SHP77 (cell line): ENCODE measurements around the gene SLC25A43.
"Not testable (repeated sequence)": the region's sequence is repeated elsewhere in the genome, so short reads cannot be mapped to it uniquely, and the experiment has no call there.

Source experiments
- DNase-seq, 2 experiments: peaks; one replicate each; lab custom pipeline; 2025; lab: John Stamatoyannopoulos, UW

The SLC25A43 gene

DNA sequence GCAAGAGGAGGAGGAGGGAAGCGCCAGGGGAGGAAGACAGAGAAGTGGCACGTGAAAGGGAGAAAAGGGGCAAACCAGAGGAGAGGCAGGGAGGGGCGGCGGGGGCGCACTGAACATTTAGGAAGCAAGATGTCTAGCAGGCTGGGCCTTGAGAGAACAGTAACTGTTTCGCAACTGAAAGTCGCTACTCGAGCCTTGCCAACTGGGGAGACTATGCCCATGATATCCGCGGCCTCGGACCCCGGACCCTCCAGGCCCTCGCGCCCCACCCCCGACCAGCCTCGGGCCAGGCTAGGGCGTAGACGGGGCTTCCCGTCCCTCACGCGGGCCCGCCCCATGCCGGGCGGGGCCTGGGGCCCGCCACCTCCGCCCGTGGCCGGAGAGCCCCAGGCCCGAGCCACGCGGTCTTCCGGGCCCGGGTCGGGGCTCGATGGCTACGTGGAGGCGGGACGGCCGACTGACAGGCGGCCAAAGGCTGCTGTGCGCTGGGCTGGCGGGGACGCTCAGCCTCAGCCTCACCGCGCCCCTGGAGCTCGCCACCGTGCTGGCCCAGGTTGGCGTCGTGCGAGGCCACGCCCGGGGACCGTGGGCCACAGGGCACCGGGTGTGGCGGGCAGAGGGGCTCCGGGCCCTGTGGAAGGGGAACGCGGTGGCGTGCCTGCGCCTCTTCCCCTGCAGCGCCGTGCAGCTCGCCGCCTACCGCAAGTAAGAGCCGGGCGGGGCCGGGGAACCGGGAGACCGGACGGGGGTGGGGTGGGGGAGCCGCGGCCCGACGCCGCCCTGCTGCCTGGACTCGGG, at the start of gene SLC25A43:
Gene SLC25A43 (plus strand): TSS at position 363 of the 798 bp plus-strand sequence. CDS start 68 bp downstream, at position 431.
- no peak for DNase-seq

DNA sequence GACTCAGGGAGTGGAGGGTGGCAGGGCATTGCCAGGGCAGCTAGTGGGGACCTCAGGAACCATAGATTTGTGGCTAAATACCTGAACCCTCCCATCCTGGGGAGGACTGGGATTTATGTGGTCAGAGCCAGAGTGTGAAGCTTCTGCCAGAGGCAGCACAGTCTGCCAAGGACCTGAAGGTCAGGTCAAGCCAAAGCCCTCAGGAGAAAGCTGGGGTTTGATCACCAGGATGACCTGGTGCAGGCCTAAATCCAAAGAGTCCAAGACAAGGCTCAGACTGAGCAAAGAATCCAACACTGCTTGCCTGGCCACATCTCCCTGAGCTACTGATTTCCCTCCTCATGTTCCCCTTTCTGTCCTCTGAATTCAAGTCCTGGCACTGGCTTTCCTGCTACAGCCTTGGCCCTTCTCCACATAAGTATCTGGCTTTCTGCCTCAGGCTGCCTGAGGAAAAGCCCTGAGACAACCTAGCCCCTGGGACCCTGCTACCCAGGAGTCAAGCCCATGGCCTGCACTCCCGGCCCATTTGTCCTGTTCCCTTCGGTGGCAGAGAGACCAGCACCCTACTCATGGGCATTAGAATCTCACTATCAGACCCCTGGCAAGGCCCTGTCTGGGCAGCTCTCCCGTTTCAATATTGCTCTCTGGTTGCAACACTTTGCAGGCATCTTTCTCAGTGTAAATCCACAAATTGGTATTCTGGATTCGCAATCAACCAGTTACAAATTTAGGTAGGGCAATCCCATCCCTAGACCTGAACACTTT, 39.3 kb upstream of the SLC25A43 start:
- DNase-seq, result no peak

DNA sequence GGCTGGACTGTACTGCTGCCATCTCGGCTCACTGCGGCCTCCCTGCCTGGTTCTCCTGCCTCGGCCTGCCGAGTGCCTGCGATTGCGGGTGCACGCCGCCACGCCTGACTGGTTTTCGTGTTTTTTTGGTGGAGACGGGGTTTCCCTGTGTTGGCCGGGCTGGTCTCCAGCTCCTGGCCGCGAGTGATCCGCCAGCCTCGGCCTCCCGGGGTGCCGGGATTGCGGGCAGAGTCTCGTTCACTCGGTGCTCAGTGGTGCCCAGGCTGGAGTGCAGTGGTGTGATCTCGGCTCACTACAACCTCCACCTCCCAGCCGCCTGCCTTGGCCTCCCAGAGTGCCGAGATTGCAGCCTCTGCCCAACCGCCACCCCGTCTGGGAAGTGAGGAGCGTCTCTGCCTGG, 37.7 kb upstream of the SLC25A43 start:
- not testable (repeated sequence) for DNase-seq

DNA sequence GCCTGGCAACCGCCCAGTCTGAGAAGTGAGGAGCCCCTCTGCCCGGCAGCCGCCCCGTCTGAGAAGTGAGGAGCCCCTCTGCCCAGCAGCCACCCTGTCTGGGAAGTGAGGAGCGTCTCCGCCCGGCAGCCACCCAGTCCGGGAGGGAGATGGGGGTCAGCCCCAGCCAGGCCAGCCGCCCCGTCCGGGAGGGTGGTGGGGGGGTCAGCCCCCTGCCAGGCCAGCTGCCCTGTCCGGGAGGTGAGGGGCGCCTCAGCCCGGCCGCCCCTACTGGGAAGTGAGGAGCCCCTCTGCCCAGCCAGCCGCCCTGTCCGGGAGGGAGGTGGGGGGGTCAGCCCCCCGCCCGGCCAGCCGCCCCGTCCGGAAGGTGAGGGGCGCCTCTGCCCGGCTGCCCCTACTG, 37.1 kb upstream of the SLC25A43 start:
- not testable (repeated sequence) for DNase-seq

DNA sequence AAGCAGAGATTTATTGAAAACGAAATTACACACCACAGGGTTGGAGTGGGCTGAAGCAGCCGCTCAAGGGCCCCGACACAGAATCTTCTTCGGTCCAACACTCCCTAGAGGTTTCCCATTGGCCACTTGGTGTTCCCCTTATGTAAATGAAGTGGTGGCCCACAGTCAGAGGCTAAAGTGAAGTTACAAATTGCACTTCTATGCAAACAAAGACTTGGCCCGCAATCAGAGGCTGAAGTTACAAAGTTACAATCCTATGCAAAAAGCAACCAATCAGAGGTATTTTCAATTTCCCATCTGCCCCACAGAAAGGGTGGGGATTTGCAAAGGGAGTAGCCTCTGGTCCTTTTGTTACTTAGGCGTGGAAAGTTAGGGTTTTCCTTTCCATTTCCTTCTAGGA, 35.7 kb upstream of the SLC25A43 start:
- no peak for DNase-seq

DNA sequence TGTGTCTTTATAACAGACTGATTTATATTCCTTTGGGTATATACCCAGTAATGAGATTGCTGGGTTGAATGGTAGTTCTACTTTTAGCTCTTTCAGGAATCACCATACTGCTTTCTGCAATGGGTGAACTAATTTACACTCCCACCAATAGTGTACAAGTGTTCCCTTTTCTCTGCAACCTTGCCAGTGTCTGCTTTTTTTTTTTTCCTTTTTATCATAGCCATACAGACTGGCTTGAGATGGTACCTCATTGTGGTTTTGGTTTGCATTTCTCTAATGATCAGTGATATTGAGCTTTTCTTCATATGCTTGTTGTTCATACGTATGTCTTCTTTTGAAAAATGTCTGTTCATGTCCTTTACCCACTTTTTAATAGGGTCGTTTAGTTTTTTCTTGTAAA, 27.3 kb upstream of the SLC25A43 start:
- DNase-seq, result not testable (repeated sequence)

DNA sequence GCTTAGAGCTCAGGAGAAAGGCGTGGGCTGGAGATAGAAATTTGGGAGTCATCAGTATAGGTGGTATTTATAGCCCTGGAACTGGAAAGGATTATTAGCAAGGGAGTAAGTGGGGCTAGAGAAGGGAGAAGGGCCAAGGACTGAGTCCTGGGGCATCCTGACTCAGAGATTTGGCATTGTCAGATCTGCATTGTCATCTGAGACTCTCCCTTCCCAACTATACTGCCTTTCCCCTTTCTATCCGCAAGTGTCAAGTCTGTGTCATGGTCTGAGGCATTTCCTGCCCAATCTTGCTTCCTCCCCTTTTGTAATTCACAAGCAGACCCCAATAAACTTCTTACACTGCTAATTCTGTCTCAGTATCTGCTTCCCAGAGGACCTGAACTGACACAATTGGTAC, 24.4 kb upstream of the SLC25A43 start:
- no peak for DNase-seq

DNA sequence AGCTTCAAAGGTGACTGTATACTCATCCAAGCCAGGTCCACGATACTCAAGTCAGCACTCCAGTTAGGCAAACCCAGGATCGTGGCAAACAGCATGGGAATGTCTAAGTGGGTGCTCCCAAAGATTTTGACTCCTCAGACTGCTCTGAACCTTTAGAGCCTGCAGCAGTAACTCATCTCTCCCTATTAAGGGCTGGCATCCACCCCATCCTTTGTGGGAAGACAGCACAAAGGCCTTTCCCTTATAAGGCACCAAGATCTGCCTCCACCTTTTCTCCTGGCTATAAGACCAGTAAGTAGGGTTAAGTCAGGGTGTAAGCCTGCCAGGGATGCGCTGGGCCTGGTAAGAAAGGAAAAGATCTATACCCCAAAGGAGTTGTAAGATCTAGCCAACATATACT, 23.6 kb upstream of the SLC25A43 start:
- DNase-seq, result no peak

DNA sequence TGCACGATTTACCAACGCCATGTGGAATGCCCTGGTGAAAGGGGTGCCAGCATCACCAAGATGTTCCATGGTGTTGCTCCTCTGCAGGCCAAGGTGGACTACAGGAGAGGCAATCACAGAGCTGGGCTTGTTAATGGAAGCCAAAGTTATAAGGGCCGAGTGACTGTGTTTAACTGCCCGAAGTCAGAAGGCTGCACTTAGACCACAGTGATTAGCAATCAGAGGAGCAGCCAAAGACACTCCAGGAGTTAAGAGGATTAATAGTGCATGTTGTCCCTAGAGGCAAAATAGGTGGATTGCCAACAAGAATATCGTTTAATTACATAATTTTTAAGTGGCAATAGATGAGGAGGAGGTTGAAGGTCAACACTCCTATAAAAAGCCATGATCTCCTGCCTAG, 22.8 kb upstream of the SLC25A43 start:
- DNase-seq, result no peak

DNA sequence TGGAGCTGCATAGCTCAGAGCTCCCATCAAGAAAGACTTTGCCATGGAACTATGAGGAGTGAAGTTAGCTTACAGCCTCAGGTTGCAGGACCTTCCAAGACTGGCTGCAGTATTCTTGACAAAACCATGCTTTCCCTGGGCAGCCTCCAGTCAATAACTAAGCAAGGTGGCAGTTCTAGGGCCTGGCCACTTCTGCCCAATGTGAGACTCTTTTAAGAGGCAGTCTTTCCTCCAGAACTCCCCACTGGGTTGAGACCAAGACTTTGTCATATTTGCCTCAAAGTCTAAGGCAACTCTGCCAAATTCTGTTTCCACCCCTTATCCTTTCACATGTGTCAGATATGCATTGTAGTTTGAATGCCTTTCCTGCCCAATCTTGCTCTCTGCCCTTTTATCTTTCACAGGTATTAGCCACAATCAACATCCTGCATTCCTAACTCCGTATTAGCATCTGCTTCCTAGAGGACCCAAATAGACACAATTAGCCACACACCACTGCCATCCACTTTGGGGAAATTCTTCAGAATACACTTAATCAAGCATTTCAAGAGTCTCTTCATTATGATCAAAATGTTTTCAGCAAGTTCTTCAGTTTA, 17.7 kb upstream of the SLC25A43 start:
- DNase-seq, result no peak

DNA sequence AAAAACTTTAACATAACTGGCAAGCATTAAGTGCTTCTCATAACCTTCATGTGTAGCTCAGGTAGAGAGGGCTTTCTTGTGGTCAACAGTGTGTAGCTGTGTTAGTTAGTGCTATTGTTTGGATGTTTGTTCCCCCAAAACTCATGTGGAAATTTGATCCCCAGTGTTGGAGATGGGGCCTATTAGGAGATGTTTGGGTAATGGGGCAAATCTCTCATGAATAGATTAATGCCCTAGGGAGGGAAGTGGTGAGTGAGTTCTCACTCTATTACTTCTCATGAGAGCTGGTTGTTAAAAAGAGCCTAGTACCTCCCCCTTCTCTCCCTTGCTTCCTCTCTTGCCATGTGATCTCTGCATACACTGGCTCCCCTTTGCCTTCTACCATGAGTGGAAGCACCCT, 16.5 kb upstream of the SLC25A43 start:
- DNase-seq, result no peak

DNA sequence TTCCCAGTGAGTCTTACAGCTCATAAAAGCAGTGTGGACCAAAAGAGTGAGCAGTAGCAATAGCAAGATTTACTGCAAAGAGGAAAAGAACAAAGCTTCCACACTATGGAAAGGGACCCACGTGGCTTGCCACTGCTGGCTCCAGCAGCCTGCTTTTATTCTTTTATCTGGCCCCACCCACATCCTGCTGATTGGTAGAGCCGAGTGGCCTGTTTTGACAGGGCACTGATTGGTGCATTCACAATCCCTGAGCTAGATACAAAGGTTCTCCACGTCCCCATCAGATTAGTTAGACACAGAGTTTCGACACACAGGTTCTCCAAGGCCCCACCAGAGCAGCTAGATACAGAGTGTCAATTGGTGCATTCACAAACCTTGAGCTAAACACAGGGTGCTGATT, 12.5 kb upstream of the SLC25A43 start:
- DNase-seq, result not testable (repeated sequence)

DNA sequence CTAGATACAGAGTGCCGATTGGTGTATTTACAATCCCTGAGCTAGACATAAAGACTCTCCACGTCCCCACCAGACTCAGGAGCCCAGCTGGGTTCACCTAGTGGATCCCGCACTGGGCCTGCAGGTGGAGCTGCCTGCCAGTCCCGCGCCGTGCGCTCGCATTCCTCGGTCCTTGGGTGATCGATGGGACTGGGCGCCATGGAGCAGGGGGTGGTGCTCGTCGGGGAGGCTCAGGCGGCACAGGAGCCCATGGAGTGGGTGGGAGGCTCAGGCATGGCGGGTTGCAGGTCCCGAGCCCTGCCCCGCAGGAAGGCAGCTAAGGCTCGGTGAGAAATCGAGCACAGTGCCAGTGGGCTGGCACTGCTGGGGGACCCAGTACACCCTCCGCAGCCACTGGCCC, 11.7 kb upstream of the SLC25A43 start:
- not testable (repeated sequence) for DNase-seq

DNA sequence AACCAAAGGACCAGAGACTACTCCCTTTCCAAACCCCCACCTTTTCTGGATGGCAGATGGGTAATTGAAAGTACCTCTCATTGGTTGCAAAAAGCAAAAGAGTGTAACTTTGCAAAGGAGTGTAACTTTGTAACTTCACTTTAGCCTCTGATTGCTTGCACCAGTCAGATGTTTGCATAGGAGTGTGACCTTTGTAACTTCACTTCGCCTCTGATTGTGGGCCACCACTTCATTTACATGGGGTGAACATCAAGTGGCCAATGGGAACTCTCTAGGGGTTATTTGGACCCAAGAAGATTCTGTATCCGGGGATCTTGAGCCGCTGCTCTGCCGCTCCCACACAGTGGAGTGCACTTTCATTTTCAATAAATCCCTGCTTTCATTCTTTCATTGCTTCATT, 9.9 kb upstream of the SLC25A43 start:
- DNase-seq, result no peak

DNA sequence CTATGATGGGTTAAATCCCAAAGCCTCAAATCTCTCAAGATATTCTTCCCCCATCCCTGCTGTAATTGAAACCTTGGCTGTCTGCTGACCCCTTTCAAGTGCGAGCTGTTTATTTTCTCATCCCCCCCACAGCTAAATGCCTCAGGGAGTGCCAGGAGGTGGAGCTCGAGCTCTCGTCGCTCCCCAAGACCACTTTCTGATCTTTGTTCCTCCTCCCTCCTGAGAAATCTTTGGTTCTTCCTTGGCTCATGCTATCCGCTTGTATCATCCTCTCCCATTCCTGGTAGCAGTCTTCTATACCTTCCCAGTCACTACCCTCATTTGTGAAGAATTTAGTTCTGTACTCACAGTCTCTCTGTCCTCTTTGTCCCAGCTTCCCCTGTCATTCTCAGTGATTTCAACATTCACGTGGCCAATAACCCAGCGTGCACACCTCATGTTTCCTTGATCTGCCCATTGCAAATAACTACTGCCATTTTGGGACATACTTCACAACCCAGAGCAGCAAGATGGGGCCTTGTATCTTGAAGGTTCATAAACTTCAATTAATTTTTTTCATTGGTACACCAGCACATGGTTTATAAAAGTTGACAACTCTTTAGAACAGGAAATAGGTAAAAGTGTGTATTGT, 9.2 kb upstream of the SLC25A43 start:
- no peak for DNase-seq

DNA sequence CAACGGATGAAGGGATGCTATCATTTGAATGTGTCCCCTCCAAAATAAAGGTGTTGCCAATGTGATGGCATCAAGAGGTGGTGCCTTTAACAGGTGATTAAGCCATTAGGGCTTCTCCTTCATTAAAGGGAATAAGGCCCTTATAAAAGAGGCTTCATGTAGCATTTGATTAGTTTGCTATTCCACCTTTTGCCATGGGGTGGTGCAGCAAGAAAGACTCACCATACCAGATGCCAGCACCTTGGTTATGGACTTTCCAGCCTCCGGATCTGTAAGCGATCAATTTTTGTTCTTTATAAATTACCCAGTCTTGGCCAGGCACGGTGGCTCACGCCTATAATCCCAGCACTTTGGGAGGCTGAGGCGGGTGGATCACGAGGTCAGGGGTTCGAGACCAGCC, 7.9 kb upstream of the SLC25A43 start:
- DNase-seq, result no peak

DNA sequence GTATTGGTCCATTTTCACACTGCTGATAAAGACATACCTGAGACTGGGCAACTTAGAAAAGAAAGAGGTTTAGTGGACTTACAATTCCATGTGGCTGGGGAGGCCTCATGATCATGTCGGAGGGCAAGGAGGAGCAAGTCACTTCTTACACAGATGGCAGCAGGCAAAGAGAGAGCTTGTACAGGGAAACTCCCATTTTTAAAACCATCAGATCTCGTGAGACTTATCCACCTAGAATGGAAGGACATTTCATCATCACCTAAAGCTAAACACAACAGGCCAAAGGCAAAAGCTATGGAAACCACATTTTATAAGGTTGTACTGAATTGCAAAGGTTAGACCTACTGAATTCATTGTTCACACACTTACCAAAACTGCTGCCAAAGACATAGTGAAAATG, 6.0 kb upstream of the SLC25A43 start:
- no peak for DNase-seq

DNA sequence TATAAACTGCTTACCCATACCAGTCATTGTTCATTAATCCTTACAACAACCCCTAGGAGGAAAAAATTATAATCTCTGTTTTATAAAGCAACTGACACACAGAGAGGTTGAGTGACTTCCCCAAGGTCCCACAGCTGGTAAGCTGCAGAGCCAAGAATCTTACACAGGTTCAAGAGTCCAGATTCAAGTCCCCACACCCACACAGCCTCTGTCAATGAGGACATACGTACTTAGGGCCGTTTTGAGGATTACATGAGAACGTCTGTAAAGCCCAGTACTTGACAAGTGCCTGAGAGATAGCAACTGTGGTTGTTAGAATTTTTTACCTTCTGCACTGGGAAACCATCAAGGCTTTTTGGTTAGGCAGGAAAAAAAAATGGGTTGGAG, 556 bp upstream of the SLC25A43 start:
- no peak for DNase-seq

DNA sequence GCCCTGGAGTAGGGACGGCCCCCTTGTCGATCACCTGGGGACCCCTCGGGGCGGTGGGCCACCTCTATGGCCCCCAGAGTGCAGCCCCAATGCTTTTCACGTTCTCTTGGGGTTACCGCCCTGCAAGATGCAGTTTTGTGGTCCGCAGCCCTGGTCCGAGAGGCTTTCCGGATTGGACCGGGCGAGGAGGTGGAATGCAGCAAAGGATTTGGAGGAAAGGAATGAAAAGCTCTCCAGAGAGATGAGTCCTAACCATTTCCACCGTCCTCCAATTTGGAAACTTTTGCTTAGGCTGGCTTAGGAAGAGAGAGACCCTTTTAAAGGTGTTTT, 601 bp downstream of the SLC25A43 start:
- no peak for DNase-seq

DNA sequence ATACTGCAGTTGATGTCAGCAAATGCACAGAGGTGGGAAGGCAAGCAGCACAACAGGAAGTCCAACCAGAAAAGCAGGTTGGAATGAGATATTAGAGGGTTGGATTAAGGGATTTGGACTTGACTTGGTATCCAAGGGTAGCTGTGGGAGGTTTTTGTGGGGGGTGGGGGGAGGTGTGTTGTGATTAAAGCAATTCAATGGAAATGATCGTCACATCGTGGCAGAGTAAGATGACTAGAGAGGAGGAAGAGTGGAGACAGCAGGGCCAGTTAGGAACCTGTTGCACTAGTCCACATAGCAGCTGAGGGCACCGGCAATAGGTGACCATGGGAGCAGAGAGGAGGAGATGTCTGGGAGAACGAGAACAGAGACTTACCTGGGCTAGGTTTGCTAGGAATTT, 2.4 kb downstream of the SLC25A43 start:
- no peak for DNase-seq

DNA sequence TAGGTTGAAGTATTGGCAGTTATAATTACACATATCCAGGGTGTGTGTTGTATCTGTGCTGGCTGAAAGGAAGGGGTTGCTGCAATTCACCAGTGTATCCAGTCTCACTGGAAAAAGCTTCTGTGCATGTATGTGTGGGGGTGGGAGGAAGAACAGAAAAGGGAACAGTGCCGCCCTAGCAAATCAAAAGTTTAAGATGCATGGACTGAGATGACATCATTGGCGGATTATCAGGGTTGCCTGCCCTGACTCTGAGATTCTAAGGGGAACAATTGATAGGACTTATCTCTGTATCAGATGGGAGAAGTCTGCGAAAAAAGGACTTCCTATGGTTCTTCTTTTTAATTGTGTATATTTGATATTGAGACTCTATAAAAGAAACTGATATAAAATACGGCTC, 3.5 kb downstream of the SLC25A43 start:
- no peak for DNase-seq

DNA sequence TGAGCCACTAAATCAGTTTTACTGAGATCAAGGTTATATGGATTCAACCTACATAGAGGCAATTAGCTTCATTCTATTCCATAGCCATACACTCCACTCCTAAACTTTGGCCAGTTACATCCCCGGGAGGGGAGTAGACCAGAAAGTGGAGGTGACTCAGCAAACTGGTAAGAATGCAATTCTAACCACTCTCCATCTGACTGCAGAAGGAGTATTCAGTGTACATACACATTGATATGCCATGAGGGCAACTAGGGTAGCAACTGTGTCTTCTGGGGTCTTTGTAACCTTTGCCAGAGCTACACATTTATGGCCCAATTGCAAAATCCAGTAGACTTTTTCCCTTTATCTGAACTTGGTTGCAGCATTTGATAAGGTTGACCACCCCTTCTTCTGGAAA, 7.6 kb downstream of the SLC25A43 start:
- DNase-seq, result no peak

DNA sequence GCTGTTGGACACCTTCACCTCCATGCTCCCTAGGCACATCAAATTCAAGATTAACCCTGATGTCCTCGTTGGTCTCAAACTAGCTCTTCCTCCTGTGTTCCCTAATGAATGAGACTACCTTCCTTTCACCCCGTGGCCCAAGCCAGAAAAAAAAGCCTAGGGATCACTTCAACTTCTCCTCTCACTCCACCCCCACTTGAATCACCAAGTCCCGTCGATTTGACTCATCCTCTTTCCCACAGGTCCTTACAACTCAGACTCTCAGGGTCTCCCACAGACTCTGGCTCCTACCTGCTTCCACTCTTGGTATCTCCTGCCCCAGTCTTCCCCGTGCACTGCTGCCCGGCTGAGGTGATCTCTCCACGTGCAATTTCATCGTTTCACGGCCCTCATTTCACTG, 8.5 kb downstream of the SLC25A43 start:
- no peak for DNase-seq
